ENCODE data around the gene FALEC.

- no peak for TF ChIP-seq CTCF (IDR thresholded peaks at IDR 0.05)
- no peak for TF ChIP-seq POLR2A (IDR thresholded peaks at IDR 0.05)
These were observed 31.1 kb upstream of the FALEC start for GRCh38 chr1:150484431-150484830.

Measured in uterus (tissue), 2 donors.